ENCODE results near the gene BTG3.

The BTG3 gene

GRCh38 chr21:17545007-17545406, 67.7 kb downstream of the BTG3 start:
- DNase-seq (ENCODE audit: low read depth), result no peak
- no peak overlapping the region for H3K4me3 ChIP-seq (ENCODE audit: low read depth, low read length)
- no peak for TF ChIP-seq MYC (IDR thresholded peaks at IDR 0.05; ENCODE audit: low read depth, low read length)
- TF ChIP-seq CTCF (IDR thresholded peaks at IDR 0.05; ENCODE audit: low read depth, low read length), result no peak
- no peak for TF ChIP-seq MAX (IDR thresholded peaks at IDR 0.05; ENCODE audit: low read depth, low read length)
- TF ChIP-seq POLR2A (IDR thresholded peaks at IDR 0.05; ENCODE audit: extremely low read depth, insufficient read length), result no peak

Data from NB4 (cell line).